ENCODE results near the gene C1QTNF1. TPM values are rescaled to one million over a fixed set of nuclear protein-coding genes. Genes with fewer than 3 reads are reported as not detected.

C1QTNF1 gene
- total RNA-seq, 1 experiment from 2014 or later, result 5.1 TPM

DNA sequence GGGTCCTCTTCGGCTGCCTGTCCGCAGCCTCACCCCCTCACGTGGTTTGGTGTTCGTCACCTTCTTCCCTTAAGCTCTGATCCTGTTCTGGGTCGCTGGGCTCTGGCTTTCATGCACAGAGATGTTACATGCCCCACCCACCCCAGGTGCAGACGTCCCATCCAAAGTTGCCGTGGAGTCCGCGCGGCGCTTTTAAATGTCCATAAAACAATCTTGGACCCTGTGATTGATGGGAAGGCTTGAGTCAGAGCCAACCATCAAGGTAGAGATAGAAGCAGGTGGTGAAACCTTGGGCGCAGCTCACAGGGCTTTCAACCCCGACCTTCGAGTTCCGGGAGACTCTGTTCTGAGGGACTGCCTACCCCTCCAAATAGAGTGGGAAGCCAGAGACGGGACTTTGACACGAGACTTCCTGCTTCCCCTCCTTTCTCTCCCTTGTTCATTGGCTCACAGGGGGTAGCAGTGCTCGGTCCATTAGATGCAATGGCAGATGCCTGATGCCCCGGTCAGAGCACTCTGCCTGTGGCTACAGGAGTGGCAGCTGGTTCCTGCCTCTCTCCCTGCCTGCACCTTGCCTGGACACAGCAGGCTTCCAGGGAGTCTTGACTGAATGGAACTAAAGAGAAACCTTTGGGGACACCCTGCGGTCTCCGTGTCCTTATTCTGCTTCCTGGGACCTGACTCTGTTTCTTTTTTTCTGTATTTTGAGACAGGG lies 54.7 kb downstream of the C1QTNF1 start:
- H3K4me3 ChIP-seq, result no peak overlapping the region
- H3K27ac ChIP-seq, result no peak overlapping the region
- H3K36me3 ChIP-seq, result peaks cover 64% of the 10 kb centered on the region
- peaks cover 14% of the 10 kb centered on the region for H3K4me1 ChIP-seq (replicated peaks)
- H3K9me3 ChIP-seq (replicated peaks), result no peaks in the 10 kb centered on the region; the same call in 1 of the 2 replicates
- no peak for DNase-seq (ENCODE audit: low read depth in 1 of 2, low spot score in 2 of 2)
- no peaks in the 10 kb centered on the region for H3K27me3 ChIP-seq (replicated peaks)

DNA sequence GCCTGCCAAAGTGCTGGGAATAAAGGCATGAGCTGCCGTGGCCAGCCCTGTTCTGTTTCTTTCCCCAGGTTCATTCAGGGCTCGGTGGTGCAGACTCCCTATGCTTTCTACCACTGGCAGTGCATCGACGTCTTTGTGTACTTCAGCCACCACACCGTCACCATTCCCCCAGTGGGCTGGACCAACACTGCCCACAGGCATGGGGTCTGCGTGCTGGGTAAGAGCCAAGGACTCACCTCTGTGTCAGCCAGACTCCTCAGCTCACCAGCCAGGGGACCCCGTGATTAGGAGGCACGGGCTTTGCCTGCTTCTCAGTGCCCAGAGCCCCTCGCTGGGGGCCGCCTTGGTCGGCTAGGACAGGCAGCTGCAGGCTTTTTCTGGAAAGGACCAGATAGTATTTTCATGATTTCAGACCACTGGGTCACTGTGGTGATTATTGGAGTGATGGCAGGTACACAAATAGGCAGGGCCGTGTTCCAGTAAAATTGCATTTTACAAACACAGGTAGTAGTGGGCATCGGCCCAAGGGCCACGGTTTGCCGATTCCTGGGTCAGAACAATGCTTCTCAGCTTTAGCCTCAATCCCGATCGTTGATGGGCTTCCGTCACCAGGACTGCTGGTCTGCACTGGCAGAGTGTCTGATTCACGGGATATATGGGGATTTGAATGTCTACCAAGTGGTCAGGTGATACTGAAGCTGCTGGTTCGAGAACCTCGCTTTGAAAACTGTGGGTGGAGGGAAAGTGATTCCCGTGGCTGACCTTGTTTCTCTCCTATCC lies 55.6 kb downstream of the C1QTNF1 start:
- H3K36me3 ChIP-seq, result peaks cover 71% of the 10 kb centered on the region
- DNase-seq (ENCODE audit: low read depth in 1 of 2, low spot score in 2 of 2), result no peak
- H3K27ac ChIP-seq, result no peak overlapping the region
- no peak overlapping the region for H3K4me3 ChIP-seq
- H3K4me1 ChIP-seq (replicated peaks), result peaks cover 10% of the 10 kb centered on the region
- no peaks in the 10 kb centered on the region for H3K27me3 ChIP-seq (replicated peaks)
- H3K9me3 ChIP-seq (replicated peaks), result no peaks in the 10 kb centered on the region; the same call in 1 of the 2 replicates

DNA sequence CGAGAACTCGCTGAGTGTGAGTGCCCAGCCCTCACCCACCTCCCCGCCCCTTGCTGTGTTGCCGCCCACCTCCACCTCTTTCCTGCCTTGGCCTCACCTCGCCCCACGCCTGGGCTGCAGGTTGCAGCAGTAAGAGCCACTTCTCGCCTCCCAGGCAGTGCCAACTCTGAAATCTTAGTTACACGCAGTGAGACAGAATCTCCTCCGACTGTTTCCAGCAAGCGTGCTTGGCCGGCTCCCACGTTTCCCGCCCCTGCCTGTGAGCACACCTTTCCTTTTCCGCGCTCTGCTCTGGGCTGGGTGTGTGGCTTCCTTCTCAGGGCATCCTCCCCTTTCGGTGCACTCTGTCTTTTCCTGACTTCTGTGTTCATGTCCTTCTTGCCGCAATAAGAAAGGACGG lies 56.4 kb downstream of the C1QTNF1 start:
- Histone ChIP-seq H3K4me1 (replicated peaks) (peaks cover 6% of the 10 kb centered on the region), H3K4me3 (no peak overlapping the region), H3K36me3 (peaks cover 73% of the 10 kb centered on the region), H3K27ac (no peak overlapping the region), H3K27me3 (replicated peaks) (no peaks in the 10 kb centered on the region), H3K9me3 (replicated peaks) (no peaks in the 10 kb centered on the region)
- DNase-seq (ENCODE audit: low read depth in 1 of 2, low spot score in 2 of 2), result no peak

- no peak overlapping the region for H3K27ac ChIP-seq
- no peak overlapping the region for H3K4me3 ChIP-seq
- peaks cover 77% of the 10 kb centered on the region for H3K36me3 ChIP-seq
- H3K27me3 ChIP-seq (replicated peaks), result no peaks in the 10 kb centered on the region
- no peaks in the 10 kb centered on the region for H3K9me3 ChIP-seq (replicated peaks)
- peaks cover 1% of the 10 kb centered on the region for H3K4me1 ChIP-seq (replicated peaks)
- DNase-seq (ENCODE audit: low read depth in 1 of 2, low spot score in 2 of 2), result no peak
Observed at GRCh38 chr17:79080761-79081290, 56.9 kb downstream of the C1QTNF1 start.

DNA sequence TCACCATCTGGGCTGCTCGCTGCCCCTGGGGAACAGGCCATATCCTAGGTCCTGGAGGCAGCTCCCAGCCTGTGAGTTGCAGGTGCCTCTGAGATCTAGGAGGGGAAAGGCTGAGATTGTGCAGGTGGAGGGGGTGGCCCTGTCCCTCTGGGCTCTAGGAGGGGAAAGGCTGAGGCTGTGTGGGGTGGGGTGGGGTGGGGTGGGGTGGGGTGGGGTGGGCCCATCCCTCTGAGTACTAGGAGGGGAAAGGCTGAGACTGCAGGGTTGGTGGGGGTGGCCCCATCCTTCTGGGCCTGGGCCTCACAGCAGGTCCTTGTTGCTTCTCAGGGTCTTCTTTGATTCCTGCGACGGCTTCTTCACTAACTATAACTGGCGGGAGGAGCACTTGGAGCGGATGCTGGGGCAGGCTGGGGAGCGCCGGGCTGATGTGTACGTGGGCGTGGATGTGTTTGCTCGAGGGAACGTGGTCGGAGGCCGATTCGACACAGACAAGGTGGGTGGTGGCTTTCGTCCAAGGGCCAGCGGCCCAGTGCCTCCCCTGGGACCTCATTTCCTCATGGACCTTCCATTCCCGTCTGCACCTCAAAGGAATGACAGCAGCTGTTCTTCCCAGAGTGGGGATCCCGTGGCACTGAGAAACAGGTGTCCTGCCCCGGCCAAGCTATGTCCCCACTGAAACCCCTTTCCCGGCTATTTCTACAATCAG lies 57.8 kb downstream of the C1QTNF1 start:
- Histone ChIP-seq H3K27ac (no peak overlapping the region), H3K36me3 (peaks cover 82% of the 10 kb centered on the region), H3K4me1 (replicated peaks) (no peaks in the 10 kb centered on the region), H3K27me3 (replicated peaks) (no peaks in the 10 kb centered on the region), H3K9me3 (replicated peaks) (no peaks in the 10 kb centered on the region), H3K4me3 (no peak overlapping the region)
- DNase-seq (ENCODE audit: low read depth in 1 of 2, low spot score in 2 of 2), result no peak

- DNase-seq (ENCODE audit: low read depth in 1 of 2, low spot score in 2 of 2), result peak in 1 of 2 experiments; percentile 62
- no peaks in the 10 kb centered on the region for H3K4me1 ChIP-seq (replicated peaks)
- H3K9me3 ChIP-seq (replicated peaks), result no peaks in the 10 kb centered on the region
Observed at GRCh38 chr17:79082311-79083190, 58.6 kb downstream of the C1QTNF1 start.

DNA sequence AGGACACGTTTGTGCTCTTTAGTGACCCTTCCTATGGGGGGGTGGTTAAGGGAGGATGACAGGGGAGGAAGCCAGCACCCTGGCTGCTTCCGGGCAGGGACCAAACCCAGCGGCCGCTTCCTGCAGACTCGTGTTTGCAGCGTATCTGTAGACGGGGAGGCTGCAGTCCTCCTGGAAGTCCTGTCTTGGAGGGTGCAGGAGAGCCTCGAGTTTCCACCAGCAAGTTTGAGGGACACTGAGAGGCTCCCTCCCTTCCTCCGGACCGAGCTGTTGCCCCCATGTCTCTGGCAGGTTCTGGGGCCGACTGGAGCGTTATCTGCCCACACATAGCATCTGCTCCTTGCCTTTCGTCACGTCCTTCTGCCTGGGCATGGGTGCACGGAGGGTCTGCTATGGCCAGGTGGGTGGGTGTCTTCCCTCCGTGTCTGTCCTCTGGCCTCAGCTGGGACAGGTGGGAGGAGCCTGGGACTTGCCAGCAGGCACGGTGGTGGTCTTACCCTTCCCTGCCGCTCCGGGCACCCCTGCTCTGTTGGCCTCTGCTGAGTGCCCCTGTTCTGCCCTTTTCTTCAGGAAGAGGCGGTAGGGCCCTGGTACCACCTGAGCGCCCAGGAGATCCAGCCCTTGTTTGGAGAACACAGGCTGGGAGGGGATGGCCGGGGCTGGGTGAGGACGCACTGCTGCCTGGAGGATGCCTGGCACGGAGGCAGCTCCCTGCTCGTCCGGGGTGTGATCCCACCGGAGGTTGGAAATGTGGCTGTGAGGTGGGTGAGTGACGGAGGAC lies 59.4 kb downstream of the C1QTNF1 start:
- Histone ChIP-seq H3K27ac (no peak overlapping the region), H3K4me3 (no peak overlapping the region), H3K9me3 (replicated peaks) (no peaks in the 10 kb centered on the region), H3K27me3 (replicated peaks) (no peaks in the 10 kb centered on the region), H3K36me3 (peaks cover 84% of the 10 kb centered on the region), H3K4me1 (replicated peaks) (no peaks in the 10 kb centered on the region)
- no peak for DNase-seq (ENCODE audit: low read depth in 1 of 2, low spot score in 2 of 2)

More at GRCh38 chr17:79082311-79083190, 58.6 kb downstream of the C1QTNF1 start:
- Histone ChIP-seq H3K27me3 (replicated peaks) (no peaks in the 10 kb centered on the region), H3K4me3 (no peak overlapping the region), H3K36me3 (peaks cover 85% of the 10 kb centered on the region), H3K27ac (no peak overlapping the region)

GRCh38 chr17:79084291-79085153 lies 60.6 kb downstream of the C1QTNF1 start:
- DNase-seq (ENCODE audit: low read depth in 1 of 2, low spot score in 2 of 2), result no peak
- Histone ChIP-seq H3K9me3 (replicated peaks) (no peaks in the 10 kb centered on the region), H3K27me3 (replicated peaks) (no peaks in the 10 kb centered on the region), H3K36me3 (peaks cover 72% of the 10 kb centered on the region), H3K4me1 (replicated peaks) (no peaks in the 10 kb centered on the region), H3K27ac (no peak overlapping the region), H3K4me3 (no peak overlapping the region)

DNA sequence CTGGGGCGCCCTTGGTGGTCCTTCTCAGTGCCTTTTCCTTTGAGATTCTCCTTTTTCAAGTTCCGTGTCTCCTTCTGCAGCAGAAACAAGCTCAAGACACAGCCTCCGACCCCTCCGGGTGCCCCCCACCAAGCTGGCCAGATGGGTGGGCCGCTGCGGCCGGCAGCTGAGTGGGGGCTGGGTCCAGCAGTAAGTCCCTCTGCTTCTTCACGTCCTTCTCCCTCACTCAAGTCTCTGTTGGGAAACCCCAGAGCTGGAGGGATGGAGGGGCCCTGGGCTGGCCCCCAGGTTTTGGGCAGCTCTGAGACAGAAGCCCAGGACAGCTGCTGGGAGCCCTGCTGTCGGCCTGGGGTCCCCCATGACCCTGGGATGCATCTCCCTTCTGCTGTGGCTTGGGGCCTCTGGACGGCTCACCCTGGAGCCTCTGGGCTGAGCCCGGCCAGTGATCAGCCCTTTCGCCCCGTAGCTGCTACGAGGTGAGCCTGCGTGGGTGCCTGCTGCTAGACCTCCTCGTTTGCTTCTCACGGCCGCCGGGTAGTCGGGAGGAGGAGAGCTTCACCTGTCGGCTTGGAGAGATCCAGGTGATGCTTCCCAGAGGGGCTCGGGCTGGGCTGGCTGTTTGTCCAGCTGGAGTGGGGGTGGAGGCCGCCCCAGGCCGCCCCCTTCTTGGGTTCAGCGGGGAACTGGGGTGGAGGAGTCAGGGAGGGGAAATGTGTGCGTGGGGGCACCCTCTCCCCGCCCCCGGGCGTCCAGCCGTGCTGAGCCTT lies 61.4 kb downstream of the C1QTNF1 start:
- no peaks in the 10 kb centered on the region for H3K9me3 ChIP-seq (replicated peaks)
- H3K27ac ChIP-seq, result no peak overlapping the region
- H3K27me3 ChIP-seq (replicated peaks), result no peaks in the 10 kb centered on the region; the same call in 1 of the 2 replicates
- no peaks in the 10 kb centered on the region for H3K4me1 ChIP-seq (replicated peaks)
- H3K4me3 ChIP-seq, result no peak overlapping the region
- DNase-seq (ENCODE audit: low read depth in 1 of 2, low spot score in 2 of 2), result no peak
- H3K36me3 ChIP-seq, result peaks cover 64% of the 10 kb centered on the region

GRCh38 chr17:79085921-79086551 lies 62.1 kb downstream of the C1QTNF1 start:
- no peak for DNase-seq (ENCODE audit: low read depth in 1 of 2, low spot score in 2 of 2)
- peaks cover 59% of the 10 kb centered on the region for H3K36me3 ChIP-seq
- H3K9me3 ChIP-seq (replicated peaks), result no peaks in the 10 kb centered on the region
- no peaks in the 10 kb centered on the region for H3K4me1 ChIP-seq (replicated peaks)
- no peak overlapping the region for H3K27ac ChIP-seq
- peaks cover 3% of the 10 kb centered on the region for H3K27me3 ChIP-seq (replicated peaks)
- H3K4me3 ChIP-seq, result no peak overlapping the region
